ENCODE data around the gene MRGPRD.
A peak's percentile ranks its signal among the peaks of the same experiment; 100 is the strongest.
"Not testable (repeated sequence)": the region's sequence is repeated elsewhere in the genome, so short reads cannot be mapped to it uniquely, and the experiment has no call there.

MRGPRD gene

GRCh38 chr11:69001243-69002081 lies 20.7 kb upstream of the MRGPRD start:
- Histone ChIP-seq H3K4me1 (ENCODE audit: insufficient read depth, low read length) (peaks cover 7% of the 10 kb centered on the region; the same call in 1 of the 2 replicates), H3K9ac (ENCODE audit: low read depth, low read length) (no peak overlapping the region), H3K27ac (ENCODE audit: low read length) (no peak overlapping the region), H3K36me3 (ENCODE audit: insufficient read depth, low read length) (no peaks in the 10 kb centered on the region), H3K79me2 (ENCODE audit: insufficient read depth, low read length) (no peaks in the 10 kb centered on the region), H3K9me3 (ENCODE audit: insufficient read depth, low read length, severe bottlenecking) (no peaks in the 10 kb centered on the region), H4K20me1 (ENCODE audit: insufficient read depth, low read length) (peaks cover 6% of the 10 kb centered on the region; the same call in 1 of the 2 replicates), H3K4me3 (ENCODE audit: low read depth in 1 of 2, low read length in 2 of 2) (no peak overlapping the region), H2AFZ (ENCODE audit: low read depth, low read length) (no peak overlapping the region), H3K27me3 (ENCODE audit: insufficient read depth, low read length, poor library complexity) (no peaks in the 10 kb centered on the region), H3K4me2 (ENCODE audit: insufficient read depth, low read length) (no peak overlapping the region)
- ATAC-seq (ENCODE audit: insufficient read depth, low read depth) = no peak
- DNase-seq = no peak
- TF ChIP-seq CTCF (IDR thresholded peaks at IDR 0.05; ENCODE audit: borderline replicate concordance, extremely low read depth, low read length, poor library complexity, severe bottlenecking) (no peak), EZH2 (IDR thresholded peaks at IDR 0.05; ENCODE audit: borderline replicate concordance, low read depth, low read length, severe bottlenecking) (no peak)

DNA sequence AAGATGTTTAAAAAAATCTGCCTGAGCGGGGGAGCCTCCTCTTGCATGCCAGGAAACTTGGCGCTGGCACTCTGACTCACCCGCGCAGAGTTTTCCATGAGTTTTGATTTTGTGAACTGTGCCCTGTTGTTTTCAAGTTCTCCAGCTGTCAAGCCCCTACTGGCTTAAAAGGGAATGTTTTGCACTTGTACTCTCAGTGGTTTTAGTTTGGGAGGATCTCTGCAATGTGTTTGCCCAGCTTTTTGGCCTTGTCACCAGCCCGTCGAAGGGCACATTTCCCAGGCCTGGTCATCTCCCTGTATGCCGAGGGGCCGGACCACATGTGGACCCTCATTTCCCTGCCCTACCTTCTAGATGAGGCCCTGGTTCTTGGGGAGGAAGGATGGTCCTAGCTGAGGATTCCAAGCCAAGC lies 20.1 kb upstream of the MRGPRD start:
- Histone ChIP-seq H3K36me3 (ENCODE audit: insufficient read depth, low read length) (no peaks in the 10 kb centered on the region), H3K4me2 (ENCODE audit: insufficient read depth, low read length) (no peak overlapping the region), H3K27ac (ENCODE audit: low read length) (no peak overlapping the region), H3K27me3 (ENCODE audit: insufficient read depth, low read length, poor library complexity) (no peaks in the 10 kb centered on the region), H3K9me3 (ENCODE audit: insufficient read depth, low read length, severe bottlenecking) (no peaks in the 10 kb centered on the region), H3K79me2 (ENCODE audit: insufficient read depth, low read length) (no peaks in the 10 kb centered on the region), H2AFZ (ENCODE audit: low read depth, low read length) (no peak overlapping the region), H3K4me1 (ENCODE audit: insufficient read depth, low read length) (peaks cover 7% of the 10 kb centered on the region; the same call in 1 of the 2 replicates), H3K4me3 (ENCODE audit: low read depth in 1 of 2, low read length in 2 of 2) (no peak overlapping the region), H4K20me1 (ENCODE audit: insufficient read depth, low read length) (peaks cover 6% of the 10 kb centered on the region; the same call in 1 of the 2 replicates), H3K9ac (ENCODE audit: low read depth, low read length) (no peak overlapping the region)
- ATAC-seq (ENCODE audit: insufficient read depth, low read depth) = no peak
- TF ChIP-seq EZH2 (IDR thresholded peaks at IDR 0.05; ENCODE audit: borderline replicate concordance, low read depth, low read length, severe bottlenecking) = no peak
- peak; percentile 30 for TF ChIP-seq CTCF (IDR thresholded peaks at IDR 0.05; ENCODE audit: borderline replicate concordance, extremely low read depth, low read length, poor library complexity, severe bottlenecking)
- DNase-seq = no peak

- DNase-seq (no peak), ATAC-seq (ENCODE audit: insufficient read depth, low read depth) (no peak)
- no peaks in the 10 kb centered on the region for H3K79me2 ChIP-seq (ENCODE audit: insufficient read depth, low read length)
- no peak overlapping the region for H3K4me2 ChIP-seq (ENCODE audit: insufficient read depth, low read length)
- TF ChIP-seq EZH2 (IDR thresholded peaks at IDR 0.05; ENCODE audit: borderline replicate concordance, low read depth, low read length, severe bottlenecking) = no peak
- no peak for TF ChIP-seq CTCF (IDR thresholded peaks at IDR 0.05; ENCODE audit: borderline replicate concordance, extremely low read depth, low read length, poor library complexity, severe bottlenecking)
- no peak overlapping the region for H3K4me3 ChIP-seq (ENCODE audit: low read depth in 1 of 2, low read length in 2 of 2)
- H3K27me3 ChIP-seq (ENCODE audit: insufficient read depth, low read length, poor library complexity) = no peaks in the 10 kb centered on the region
- peaks cover 6% of the 10 kb centered on the region; the same call in 1 of the 2 replicates for H4K20me1 ChIP-seq (ENCODE audit: insufficient read depth, low read length)
- no peak overlapping the region for H2AFZ ChIP-seq (ENCODE audit: low read depth, low read length)
- no peaks in the 10 kb centered on the region for H3K36me3 ChIP-seq (ENCODE audit: insufficient read depth, low read length)
- no peak overlapping the region for H3K27ac ChIP-seq (ENCODE audit: low read length)
- no peak overlapping the region for H3K9ac ChIP-seq (ENCODE audit: low read depth, low read length)
- H3K9me3 ChIP-seq (ENCODE audit: insufficient read depth, low read length, severe bottlenecking) = no peaks in the 10 kb centered on the region
- H3K4me1 ChIP-seq (ENCODE audit: insufficient read depth, low read length) = peaks cover 7% of the 10 kb centered on the region; the same call in 1 of the 2 replicates
Observed at GRCh38 chr11:69000391-69000790, 19.6 kb upstream of the MRGPRD start.

DNA sequence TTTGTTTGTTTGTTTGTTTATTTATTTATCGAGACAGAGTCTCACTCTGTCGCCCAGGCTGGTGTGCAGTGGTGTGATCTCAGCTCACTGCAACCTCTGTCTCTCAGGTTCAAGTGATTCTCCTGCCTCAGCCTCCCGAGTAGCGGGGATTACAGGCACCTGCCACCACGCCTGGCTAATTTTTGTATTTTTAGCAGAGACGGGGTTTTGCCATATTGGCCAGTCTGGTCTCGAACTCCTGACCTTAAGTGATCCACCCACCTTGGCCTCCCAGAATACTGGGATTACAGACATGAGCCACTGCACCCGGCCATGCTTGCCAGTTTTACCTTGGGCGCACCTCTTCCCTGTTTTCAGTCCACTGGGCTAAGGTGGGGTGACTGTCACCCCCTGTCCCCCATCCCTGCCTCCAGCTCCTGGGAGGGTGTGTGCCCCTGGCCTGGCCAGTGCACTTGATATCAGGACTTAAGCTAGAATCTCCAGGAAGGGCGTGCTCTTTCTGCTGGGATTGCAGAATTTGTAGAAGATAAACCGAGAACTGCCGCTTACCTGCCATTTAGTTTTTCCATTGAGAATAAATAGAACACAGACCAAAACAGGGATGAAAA lies 19.1 kb upstream of the MRGPRD start:
- H3K36me3 ChIP-seq (ENCODE audit: insufficient read depth, low read length); H3K4me1 ChIP-seq (ENCODE audit: insufficient read depth, low read length); H3K4me3 ChIP-seq (ENCODE audit: low read depth in 1 of 2, low read length in 2 of 2); H3K9ac ChIP-seq (ENCODE audit: low read depth, low read length); H2AFZ ChIP-seq (ENCODE audit: low read depth, low read length); H4K20me1 ChIP-seq (ENCODE audit: insufficient read depth, low read length); H3K9me3 ChIP-seq (ENCODE audit: insufficient read depth, low read length, severe bottlenecking); H3K4me2 ChIP-seq (ENCODE audit: insufficient read depth, low read length); DNase-seq; H3K79me2 ChIP-seq (ENCODE audit: insufficient read depth, low read length); H3K27me3 ChIP-seq (ENCODE audit: insufficient read depth, low read length, poor library complexity); ATAC-seq (ENCODE audit: insufficient read depth, low read depth); H3K27ac ChIP-seq (ENCODE audit: low read length): not testable (repeated sequence)
